Measurements from ENCODE around the gene SCGB3A2.

DNA sequence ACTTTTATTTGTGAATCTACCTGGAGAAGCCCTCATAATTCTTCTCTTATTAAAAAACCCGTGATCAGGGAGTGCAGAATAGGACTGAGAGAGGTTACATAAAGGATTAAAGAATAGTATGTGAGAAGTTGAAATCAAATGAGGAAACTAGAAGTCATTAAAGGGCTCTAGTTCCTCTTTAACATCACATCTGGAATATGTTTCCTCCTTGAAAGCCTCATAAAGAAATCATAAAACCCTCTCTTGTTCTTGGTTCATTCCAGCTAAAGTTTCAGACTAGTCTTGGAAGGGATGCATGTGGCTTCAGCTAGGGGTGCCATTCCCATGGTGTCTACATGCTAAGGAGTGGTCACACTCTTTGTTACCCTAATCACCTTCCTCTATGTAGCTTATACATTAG, 33.5 kb downstream of the SCGB3A2 start:
- TF ChIP-seq, protein P1, sequence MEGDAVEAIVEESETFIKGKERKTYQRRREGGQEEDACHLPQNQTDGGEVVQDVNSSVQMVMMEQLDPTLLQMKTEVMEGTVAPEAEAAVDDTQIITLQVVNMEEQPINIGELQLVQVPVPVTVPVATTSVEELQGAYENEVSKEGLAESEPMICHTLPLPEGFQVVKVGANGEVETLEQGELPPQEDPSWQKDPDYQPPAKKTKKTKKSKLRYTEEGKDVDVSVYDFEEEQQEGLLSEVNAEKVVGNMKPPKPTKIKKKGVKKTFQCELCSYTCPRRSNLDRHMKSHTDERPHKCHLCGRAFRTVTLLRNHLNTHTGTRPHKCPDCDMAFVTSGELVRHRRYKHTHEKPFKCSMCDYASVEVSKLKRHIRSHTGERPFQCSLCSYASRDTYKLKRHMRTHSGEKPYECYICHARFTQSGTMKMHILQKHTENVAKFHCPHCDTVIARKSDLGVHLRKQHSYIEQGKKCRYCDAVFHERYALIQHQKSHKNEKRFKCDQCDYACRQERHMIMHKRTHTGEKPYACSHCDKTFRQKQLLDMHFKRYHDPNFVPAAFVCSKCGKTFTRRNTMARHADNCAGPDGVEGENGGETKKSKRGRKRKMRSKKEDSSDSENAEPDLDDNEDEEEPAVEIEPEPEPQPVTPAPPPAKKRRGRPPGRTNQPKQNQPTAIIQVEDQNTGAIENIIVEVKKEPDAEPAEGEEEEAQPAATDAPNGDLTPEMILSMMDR (IDR thresholded peaks at IDR 0.05): no peak
- TF ChIP-seq EZH2 (IDR thresholded peaks at IDR 0.05; ENCODE audit: borderline replicate concordance, insufficient read depth, low read depth, low read length, poor library complexity, severe bottlenecking): no peak

All from B cell (primary cell).